Mesothelial cell of epicardium (in vitro differentiated cells): ENCODE results near the gene CFAP97D2. TPM values are rescaled to one million over a fixed set of nuclear protein-coding genes. Genes with fewer than 3 reads are reported as not detected.

Experiments
- DNase-seq, 2 experiments: peaks; one replicate each; pipeline ENCODE4 v3.0.0; 2021; ENCODE audit warnings: low spot score in 2 of 2; ENCODE audit not compliant: unreplicated experiment in 2 of 2
- H3K27ac Mint-ChIP-seq: 2 replicates; pipeline ENCODE4 v1.8.0; 2021; ENCODE audit warnings: mixed read lengths
- H3K27me3 Mint-ChIP-seq: 2 replicates; pipeline ENCODE4 v1.8.0; 2021; ENCODE audit warnings: low read depth, mixed read lengths
- H3K36me3 Mint-ChIP-seq: 2 replicates; pipeline ENCODE4 v1.8.0; 2021; ENCODE audit warnings: mixed read lengths
- H3K4me1 Mint-ChIP-seq: 2 replicates; pipeline ENCODE4 v1.8.0; 2021; ENCODE audit warnings: mixed read lengths
- H3K4me3 Mint-ChIP-seq: 2 replicates; pipeline ENCODE4 v1.8.0; 2021; ENCODE audit warnings: mild to moderate bottlenecking, moderate library complexity, mixed read lengths
- H3K9me3 Mint-ChIP-seq: 2 replicates; pipeline ENCODE4 v1.8.0; 2021; ENCODE audit warnings: mixed read lengths
- CTCF ChIP-seq: fragments of 200-600 bp; sonication (generic); IDR thresholded peaks from one replicate; pipeline ENCODE4 v1.5.0; 2021; ENCODE audit warnings: antibody characterized with exemption; ENCODE audit not compliant: unreplicated experiment
- total RNA-seq: library from RNA; stranded (reverse); gene quantifications from 3 replicates; pipeline ENCODE4 v1.2.1, GENCODE V29; 2021

Gene CFAP97D2
- total RNA-seq, 1 donor from 2014 or later, result not detected

- Mint-ChIP-seq H3K4me3 (no peak overlapping the region), H3K36me3 (no peaks in the 10 kb centered on the region), H3K27me3 (peaks cover 2% of the 10 kb centered on the region), H3K9me3 (no peaks in the 10 kb centered on the region), H3K4me1 (peaks cover 7% of the 10 kb centered on the region), H3K27ac (no peak overlapping the region)
- TF ChIP-seq CTCF, result no peak
- DNase-seq, result no peak
Measured at GRCh38 chr13:114136576-114136975, 42.5 kb upstream of the CFAP97D2 start.

DNA sequence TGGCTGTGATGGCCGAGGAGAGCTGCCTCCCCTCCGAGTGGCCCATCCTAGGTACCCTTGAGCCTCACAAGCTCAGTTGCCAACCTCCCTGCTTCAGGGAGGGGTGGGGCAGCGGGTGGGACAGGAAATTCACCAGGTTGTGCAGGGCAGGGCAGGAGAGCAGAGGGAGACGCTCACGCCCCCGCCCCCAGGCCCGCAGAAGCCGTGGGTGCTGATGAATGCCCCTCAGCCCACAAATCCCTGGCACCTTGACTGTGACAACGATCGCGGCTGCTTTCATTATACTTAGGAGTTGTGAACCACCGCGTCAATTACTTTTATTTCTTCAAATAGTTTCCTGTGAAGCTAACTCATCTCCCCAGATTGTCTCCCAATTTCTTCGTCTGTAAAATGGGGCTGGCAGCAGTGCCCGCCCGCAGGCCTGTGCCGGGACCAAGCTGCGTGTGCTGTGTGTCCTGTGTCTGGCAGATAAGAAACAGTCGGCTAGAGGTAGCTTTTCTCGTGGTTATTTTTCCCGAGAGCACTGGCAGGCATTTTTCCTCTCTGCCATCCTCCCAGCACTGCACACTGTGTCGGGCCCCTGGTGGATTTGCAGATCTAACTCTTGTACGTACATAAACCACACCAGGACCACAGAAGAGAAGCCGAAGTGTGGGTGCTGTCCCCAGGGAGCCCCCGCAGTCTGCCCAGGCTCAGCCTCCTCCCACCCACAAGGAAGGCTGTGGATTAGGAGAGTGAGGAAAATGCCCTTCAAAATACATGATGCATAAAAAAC, 38.7 kb upstream of the CFAP97D2 start:
- DNase-seq, result no peak

GRCh38 chr13:114140906-114141250, 38.2 kb upstream of the CFAP97D2 start:
- TF ChIP-seq CTCF, result no peak
- Mint-ChIP-seq H3K4me1 (no peaks in the 10 kb centered on the region), H3K27ac (no peak overlapping the region), H3K4me3 (no peak overlapping the region), H3K27me3 (no peaks in the 10 kb centered on the region), H3K36me3 (no peaks in the 10 kb centered on the region), H3K9me3 (no peaks in the 10 kb centered on the region)
- DNase-seq, result no peak

More for the DNA sequence above, 38.7 kb upstream of the CFAP97D2 start:
- no peak for TF ChIP-seq CTCF
- H3K4me3 Mint-ChIP-seq, result no peak overlapping the region
- H3K9me3 Mint-ChIP-seq, result no peaks in the 10 kb centered on the region
- H3K36me3 Mint-ChIP-seq, result no peaks in the 10 kb centered on the region
- no peak overlapping the region for H3K27ac Mint-ChIP-seq
- H3K27me3 Mint-ChIP-seq, result no peaks in the 10 kb centered on the region
- H3K4me1 Mint-ChIP-seq, result no peaks in the 10 kb centered on the region

- H3K4me3 Mint-ChIP-seq, result no peak overlapping the region
- no peak for DNase-seq
- no peaks in the 10 kb centered on the region for H3K9me3 Mint-ChIP-seq
- TF ChIP-seq CTCF, result no peak
- H3K4me1 Mint-ChIP-seq, result no peaks in the 10 kb centered on the region
- no peaks in the 10 kb centered on the region for H3K27me3 Mint-ChIP-seq
- no peak overlapping the region for H3K27ac Mint-ChIP-seq
- H3K36me3 Mint-ChIP-seq, result no peaks in the 10 kb centered on the region
Measured at GRCh38 chr13:114141261-114141996, 37.6 kb upstream of the CFAP97D2 start.

DNA sequence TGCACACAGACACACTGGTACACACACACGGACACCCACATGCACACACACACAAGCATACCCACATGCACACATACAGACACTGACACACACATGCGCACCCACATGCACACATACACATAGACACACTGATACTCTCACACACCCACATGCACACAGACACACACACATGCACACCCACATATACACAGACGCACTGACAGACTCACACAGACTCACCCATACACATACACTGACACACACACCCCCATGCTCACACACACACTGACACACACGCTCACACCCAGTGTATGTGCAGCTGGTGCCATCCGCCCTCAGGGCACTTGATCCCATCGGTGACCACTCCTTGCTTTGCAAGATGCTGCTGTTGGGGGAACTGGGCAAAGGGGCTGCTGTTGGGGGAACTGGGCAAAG, 36.9 kb upstream of the CFAP97D2 start:
- H3K36me3 Mint-ChIP-seq, result no peaks in the 10 kb centered on the region
- no peaks in the 10 kb centered on the region for H3K4me1 Mint-ChIP-seq
- no peak overlapping the region for H3K4me3 Mint-ChIP-seq

More for the DNA sequence above, 36.9 kb upstream of the CFAP97D2 start:
- Mint-ChIP-seq H3K27ac (no peak overlapping the region), H3K9me3 (no peaks in the 10 kb centered on the region), H3K27me3 (no peaks in the 10 kb centered on the region)
- no peak for TF ChIP-seq CTCF
- DNase-seq, result peak in 1 of 2 experiments; percentile 36
